ENCODE data around the gene RASEF. TPM values are rescaled to one million over a fixed set of nuclear protein-coding genes. Genes with fewer than 3 reads are reported as not detected.

RASEF gene
- total RNA-seq, 4 donors from 2014 or later: under 0.01 to 0.42 (median 0.24) TPM

DNA sequence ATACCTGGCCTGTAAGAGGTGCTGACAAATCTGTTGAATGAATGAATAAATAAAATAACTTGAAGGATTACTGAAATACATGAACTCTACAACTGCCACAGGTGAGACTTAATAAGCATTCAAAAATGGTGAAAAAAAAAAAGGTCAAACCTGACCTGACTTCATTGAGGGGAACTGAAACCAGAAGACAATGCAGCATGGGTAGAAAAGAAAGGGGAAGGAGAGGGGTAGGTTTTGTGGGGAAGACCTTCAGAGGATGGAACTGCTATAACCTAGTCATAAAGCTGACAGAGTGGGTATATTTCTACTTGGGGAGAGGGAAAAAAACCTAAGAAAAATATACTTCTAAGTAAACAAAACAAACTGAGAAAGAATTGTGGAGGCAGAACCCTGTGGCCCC lies 56.6 kb downstream of the RASEF start:
- Histone ChIP-seq H3K36me3 (no peaks in the 10 kb centered on the region), H3K9me3 (no peaks in the 10 kb centered on the region), H3K27ac (replicated peaks in 1 of 4) (no peak overlapping the region), H3K4me3 (no peak overlapping the region), H3K4me1 (no peaks in the 10 kb centered on the region), H3K27me3 (no peaks in the 10 kb centered on the region)
- intact Hi-C loops (cut with DNase I): no loop called here
- TF ChIP-seq, protein P1, sequence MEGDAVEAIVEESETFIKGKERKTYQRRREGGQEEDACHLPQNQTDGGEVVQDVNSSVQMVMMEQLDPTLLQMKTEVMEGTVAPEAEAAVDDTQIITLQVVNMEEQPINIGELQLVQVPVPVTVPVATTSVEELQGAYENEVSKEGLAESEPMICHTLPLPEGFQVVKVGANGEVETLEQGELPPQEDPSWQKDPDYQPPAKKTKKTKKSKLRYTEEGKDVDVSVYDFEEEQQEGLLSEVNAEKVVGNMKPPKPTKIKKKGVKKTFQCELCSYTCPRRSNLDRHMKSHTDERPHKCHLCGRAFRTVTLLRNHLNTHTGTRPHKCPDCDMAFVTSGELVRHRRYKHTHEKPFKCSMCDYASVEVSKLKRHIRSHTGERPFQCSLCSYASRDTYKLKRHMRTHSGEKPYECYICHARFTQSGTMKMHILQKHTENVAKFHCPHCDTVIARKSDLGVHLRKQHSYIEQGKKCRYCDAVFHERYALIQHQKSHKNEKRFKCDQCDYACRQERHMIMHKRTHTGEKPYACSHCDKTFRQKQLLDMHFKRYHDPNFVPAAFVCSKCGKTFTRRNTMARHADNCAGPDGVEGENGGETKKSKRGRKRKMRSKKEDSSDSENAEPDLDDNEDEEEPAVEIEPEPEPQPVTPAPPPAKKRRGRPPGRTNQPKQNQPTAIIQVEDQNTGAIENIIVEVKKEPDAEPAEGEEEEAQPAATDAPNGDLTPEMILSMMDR (IDR thresholded peaks at IDR 0.05): no peak
- TF ChIP-seq POLR2AphosphoS5 (IDR thresholded peaks at IDR 0.05): no peak
- no peak for TF ChIP-seq EP300 (IDR thresholded peaks at IDR 0.05)
- no peak for TF ChIP-seq POLR2A (IDR thresholded peaks at IDR 0.05; ENCODE audit: low read depth)
- DNase-seq (ENCODE audit: extremely low spot score): no peak

DNA sequence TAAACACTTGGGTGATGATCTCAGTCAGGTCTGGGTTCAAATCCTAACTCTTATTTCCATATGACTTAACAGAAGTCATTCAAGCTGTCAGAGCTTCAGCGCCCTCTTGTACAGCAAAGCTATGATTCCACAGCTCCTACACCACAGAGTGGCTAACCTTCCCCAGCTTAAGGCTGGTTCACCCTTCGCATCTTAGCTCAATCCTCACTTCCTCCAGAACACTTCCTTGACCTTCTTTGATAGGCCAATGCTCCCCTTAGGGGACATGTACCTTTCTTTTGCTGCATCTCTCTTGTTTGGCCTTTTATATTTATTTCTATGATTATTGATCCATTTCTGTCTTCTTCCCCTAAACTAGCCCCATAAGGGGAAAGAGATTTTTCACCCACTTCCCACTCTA lies 57.0 kb downstream of the RASEF start:
- no peaks in the 10 kb centered on the region for H3K9me3 ChIP-seq
- no peaks in the 10 kb centered on the region for H3K4me1 ChIP-seq
- TF ChIP-seq POLR2A (IDR thresholded peaks at IDR 0.05; ENCODE audit: low read depth) (no peak), EP300 (IDR thresholded peaks at IDR 0.05) (no peak), POLR2AphosphoS5 (IDR thresholded peaks at IDR 0.05) (no peak)
- TF ChIP-seq, protein P1 (IDR thresholded peaks at IDR 0.05): no peak
- WGBS: 95% methylated on average over 2 of the region's 2 CpGs
- DNase-seq (ENCODE audit: extremely low spot score): peak; percentile 50
- H3K27ac ChIP-seq (replicated peaks in 1 of 4): no peak overlapping the region
- H3K4me3 ChIP-seq: no peak overlapping the region
- H3K27me3 ChIP-seq: no peaks in the 10 kb centered on the region
- H3K36me3 ChIP-seq: no peaks in the 10 kb centered on the region
- intact Hi-C loops (cut with DNase I): no loop called here

DNA sequence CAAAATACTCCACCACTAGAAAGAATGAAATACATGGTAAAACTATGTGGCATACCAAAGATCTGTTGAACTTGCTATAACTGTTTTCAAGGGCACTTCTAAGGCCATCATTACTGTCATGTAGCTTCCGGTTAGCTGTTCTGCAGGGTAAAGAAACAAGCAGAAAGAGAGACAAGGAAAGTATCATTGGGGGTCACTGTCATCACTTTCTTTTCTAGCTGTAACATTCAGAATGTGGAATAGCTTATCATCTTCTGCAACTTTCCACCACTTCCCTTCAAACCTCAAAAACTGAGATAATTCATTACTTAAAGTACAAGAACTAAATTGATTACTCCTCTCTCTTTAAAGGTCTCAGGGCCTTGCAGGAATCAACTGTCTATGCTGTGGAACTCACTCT lies 57.6 kb downstream of the RASEF start:
- Histone ChIP-seq H3K4me1 (no peaks in the 10 kb centered on the region), H3K4me3 (no peak overlapping the region), H3K27me3 (no peaks in the 10 kb centered on the region), H3K36me3 (no peaks in the 10 kb centered on the region), H3K27ac (replicated peaks in 1 of 4) (no peak overlapping the region), H3K9me3 (no peaks in the 10 kb centered on the region)
- intact Hi-C loops (cut with DNase I): no loop called here
- 100% methylated on average over 1 of the region's 1 CpG for WGBS
- TF ChIP-seq EP300 (IDR thresholded peaks at IDR 0.05): no peak
- no peak for DNase-seq (ENCODE audit: extremely low spot score)

DNA sequence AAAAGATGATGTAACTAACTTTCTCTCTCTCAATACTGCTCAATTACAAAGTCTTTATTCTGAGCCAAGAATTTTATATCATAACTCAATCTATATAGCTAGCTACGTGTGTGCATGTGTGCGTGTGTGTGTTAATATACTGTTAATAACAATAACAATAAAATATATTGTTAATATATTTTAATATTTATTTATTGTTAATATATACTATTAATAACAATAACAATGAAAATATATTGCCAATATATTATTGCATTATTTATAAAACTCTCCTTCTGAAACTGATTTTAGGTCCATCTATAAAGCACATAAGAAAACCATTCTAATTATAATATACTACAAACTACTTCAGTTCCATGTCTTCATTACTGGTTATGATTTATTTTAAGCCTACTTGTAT lies 60.6 kb downstream of the RASEF start:
- Histone ChIP-seq H3K27ac (replicated peaks in 1 of 4) (no peak overlapping the region), H3K4me3 (no peak overlapping the region), H3K9me3 (no peaks in the 10 kb centered on the region), H3K36me3 (no peaks in the 10 kb centered on the region), H3K4me1 (no peaks in the 10 kb centered on the region), H3K27me3 (no peaks in the 10 kb centered on the region)
- intact Hi-C loops (cut with DNase I): no loop called here
- 97% methylated on average over 2 of the region's 2 CpGs for WGBS
- no peak for DNase-seq (ENCODE audit: extremely low spot score)
- TF ChIP-seq EP300 (IDR thresholded peaks at IDR 0.05) (no peak), POLR2A (IDR thresholded peaks at IDR 0.05; ENCODE audit: low read depth) (no peak), POLR2AphosphoS5 (IDR thresholded peaks at IDR 0.05) (no peak)
- TF ChIP-seq, protein P1 (IDR thresholded peaks at IDR 0.05): no peak

DNA sequence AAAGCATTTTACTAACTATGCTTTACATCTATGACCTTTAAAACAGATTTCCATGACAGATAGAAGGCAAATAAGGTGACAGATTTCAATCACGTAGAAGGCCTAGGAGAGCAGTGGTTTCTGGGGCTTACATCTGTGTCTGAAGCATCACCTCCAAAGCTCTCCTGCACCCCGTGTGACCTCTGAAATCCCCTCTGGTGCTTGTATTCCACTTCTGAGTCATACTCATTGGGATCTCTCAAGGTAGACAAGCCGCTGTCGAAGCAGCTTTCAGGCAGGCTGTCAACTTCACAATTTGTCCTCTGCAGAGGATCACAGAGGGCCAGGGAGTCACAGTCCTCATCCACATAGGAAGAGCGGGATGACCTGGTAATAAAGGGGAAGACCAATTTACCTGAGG lies 62.2 kb downstream of the RASEF start:
- Histone ChIP-seq H3K27ac (replicated peaks in 1 of 4) (no peak overlapping the region), H3K9me3 (no peaks in the 10 kb centered on the region), H3K27me3 (no peaks in the 10 kb centered on the region), H3K4me3 (no peak overlapping the region), H3K4me1 (no peaks in the 10 kb centered on the region), H3K36me3 (no peaks in the 10 kb centered on the region)
- no peak for DNase-seq (ENCODE audit: extremely low spot score)
- intact Hi-C loops (cut with DNase I): no loop called here
- no peak for TF ChIP-seq EP300 (IDR thresholded peaks at IDR 0.05)
- no peak for TF ChIP-seq POLR2A (IDR thresholded peaks at IDR 0.05; ENCODE audit: low read depth)
- TF ChIP-seq, protein P1 (IDR thresholded peaks at IDR 0.05): no peak
- no peak for TF ChIP-seq POLR2AphosphoS5 (IDR thresholded peaks at IDR 0.05)
- 87% methylated on average over 5 of the region's 5 CpGs for WGBS
